ENCODE measurements around the gene PMS1.
"Not testable (repeated sequence)": the region's sequence is repeated elsewhere in the genome, so short reads cannot be mapped to it uniquely, and the experiment has no call there.

The PMS1 gene

GRCh38 chr2:189865826-189866225, 81.6 kb downstream of the PMS1 start:
- no peak for DNase-seq (ENCODE audit: low read depth, low spot score)

- DNase-seq (ENCODE audit: low read depth, low spot score): no peak
Observed at GRCh38 chr2:189866296-189866695, 82.0 kb downstream of the PMS1 start.

- no peak for DNase-seq (ENCODE audit: low read depth, low spot score)
Observed at GRCh38 chr2:189868896-189869295, 84.6 kb downstream of the PMS1 start.

GRCh38 chr2:189870381-189871085, 86.3 kb downstream of the PMS1 start:
- no peak for DNase-seq (ENCODE audit: low read depth, low spot score)

GRCh38 chr2:189873696-189874095, 89.4 kb downstream of the PMS1 start:
- DNase-seq (ENCODE audit: low read depth, low spot score): no peak

- DNase-seq (ENCODE audit: low read depth, low spot score): no peak
Observed at GRCh38 chr2:189874586-189875320, 90.5 kb downstream of the PMS1 start.

- DNase-seq (ENCODE audit: low read depth, low spot score): no peak
Observed at GRCh38 chr2:189876271-189876670, 92.0 kb downstream of the PMS1 start.

GRCh38 chr2:189879716-189880081, 95.4 kb downstream of the PMS1 start:
- DNase-seq (ENCODE audit: low read depth, low spot score): no peak

- no peak for DNase-seq (ENCODE audit: low read depth, low spot score)
Observed at GRCh38 chr2:189880429-189880828, 96.2 kb downstream of the PMS1 start.

GRCh38 chr2:189880832-189881492, 96.7 kb downstream of the PMS1 start:
- DNase-seq (ENCODE audit: low read depth, low spot score): no peak

- no peak for DNase-seq (ENCODE audit: low read depth, low spot score)
Observed at GRCh38 chr2:189885368-189885767, 101.1 kb downstream of the PMS1 start.

GRCh38 chr2:189892546-189893294, 108.5 kb downstream of the PMS1 start:
- DNase-seq (ENCODE audit: low read depth, low spot score): not testable (repeated sequence)

GRCh38 chr2:189896809-189897208, 112.6 kb downstream of the PMS1 start:
- no peak for DNase-seq (ENCODE audit: low read depth, low spot score)

- DNase-seq (ENCODE audit: low read depth, low spot score): no peak
Observed at GRCh38 chr2:189899101-189899500, 114.9 kb downstream of the PMS1 start.

GRCh38 chr2:189900726-189901125, 116.5 kb downstream of the PMS1 start:
- no peak for DNase-seq (ENCODE audit: low read depth, low spot score)

- DNase-seq (ENCODE audit: low read depth, low spot score): no peak
Observed at GRCh38 chr2:189901664-189902063, 117.4 kb downstream of the PMS1 start.

- no peak for DNase-seq (ENCODE audit: low read depth, low spot score)
Observed at GRCh38 chr2:189913821-189914220, 129.6 kb downstream of the PMS1 start.

- no peak for DNase-seq (ENCODE audit: low read depth, low spot score)
Observed at GRCh38 chr2:189916651-189917050, 132.4 kb downstream of the PMS1 start.

Data from smooth muscle cell of the brain vasculature (primary cell).